ENCODE measurements around the gene ADPRM.
A peak's percentile ranks its signal among the peaks of the same experiment; 100 is the strongest.
"Not testable (repeated sequence)": the region's sequence is repeated elsewhere in the genome, so short reads cannot be mapped to it uniquely, and the experiment has no call there.

Gene ADPRM

GRCh38 chr17:10702574-10702973 lies 5.2 kb downstream of the ADPRM start:
- ATAC-seq (no peak), DNase-seq (no peak)

- no peak for DNase-seq
- no peak for ATAC-seq
Observed at GRCh38 chr17:10705727-10706126, 8.3 kb downstream of the ADPRM start.

- no peak for DNase-seq
- no peak for ATAC-seq
Observed at GRCh38 chr17:10713318-10713717, 15.9 kb downstream of the ADPRM start.

DNA sequence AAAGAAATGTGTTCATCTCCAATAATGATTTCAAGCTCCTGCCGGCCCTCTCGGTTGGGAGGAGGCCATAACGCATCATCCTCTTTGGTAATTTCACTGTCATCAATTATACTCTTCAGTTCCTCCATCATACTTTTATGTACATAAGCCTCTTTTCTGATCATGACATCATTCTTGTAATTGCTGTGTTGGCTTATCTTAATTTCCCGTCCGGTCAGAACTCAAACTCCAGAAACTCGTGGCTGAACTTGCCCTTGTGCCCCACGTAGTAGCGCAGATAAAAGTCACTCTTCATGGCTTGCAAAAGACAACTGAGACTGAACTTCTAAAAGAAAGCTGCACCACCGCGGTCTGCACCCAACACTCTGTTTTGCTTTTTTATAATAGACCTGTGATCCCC lies 18.8 kb downstream of the ADPRM start:
- no peak for DNase-seq
- no peak for ATAC-seq

- ATAC-seq, result no peak
Observed at GRCh38 chr17:10718547-10718946, 21.2 kb downstream of the ADPRM start.

GRCh38 chr17:10724546-10725195 lies 27.3 kb downstream of the ADPRM start:
- ATAC-seq (no peak), DNase-seq (no peak)

More at GRCh38 chr17:10718547-10718946, 21.2 kb downstream of the ADPRM start:
- no peak for DNase-seq

- ATAC-seq (no peak), DNase-seq (no peak)
Observed at GRCh38 chr17:10725262-10725661, 27.9 kb downstream of the ADPRM start.

DNA sequence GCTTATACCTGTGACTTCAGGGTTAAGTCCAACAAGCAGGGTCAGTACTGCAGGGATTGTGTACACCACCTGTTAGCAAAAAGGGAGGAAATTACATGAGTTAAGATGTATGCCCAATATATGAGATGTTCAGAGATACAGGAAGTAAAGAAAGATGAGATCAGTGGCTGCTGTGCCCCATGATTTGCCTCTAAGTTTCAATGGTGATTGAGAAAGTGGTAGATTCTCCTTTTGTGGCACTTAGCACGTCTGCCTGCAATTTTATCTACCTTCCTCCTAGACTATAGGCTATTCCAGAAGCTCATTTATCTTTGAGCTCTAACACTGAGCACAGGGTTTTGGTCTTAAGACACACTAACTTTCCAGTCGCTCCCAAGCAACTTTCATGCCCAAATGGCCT lies 28.8 kb downstream of the ADPRM start:
- DNase-seq (no peak), ATAC-seq (no peak)

- DNase-seq (no peak), ATAC-seq (peak; percentile 55)
Observed at GRCh38 chr17:10727192-10727591, 29.8 kb downstream of the ADPRM start.

DNA sequence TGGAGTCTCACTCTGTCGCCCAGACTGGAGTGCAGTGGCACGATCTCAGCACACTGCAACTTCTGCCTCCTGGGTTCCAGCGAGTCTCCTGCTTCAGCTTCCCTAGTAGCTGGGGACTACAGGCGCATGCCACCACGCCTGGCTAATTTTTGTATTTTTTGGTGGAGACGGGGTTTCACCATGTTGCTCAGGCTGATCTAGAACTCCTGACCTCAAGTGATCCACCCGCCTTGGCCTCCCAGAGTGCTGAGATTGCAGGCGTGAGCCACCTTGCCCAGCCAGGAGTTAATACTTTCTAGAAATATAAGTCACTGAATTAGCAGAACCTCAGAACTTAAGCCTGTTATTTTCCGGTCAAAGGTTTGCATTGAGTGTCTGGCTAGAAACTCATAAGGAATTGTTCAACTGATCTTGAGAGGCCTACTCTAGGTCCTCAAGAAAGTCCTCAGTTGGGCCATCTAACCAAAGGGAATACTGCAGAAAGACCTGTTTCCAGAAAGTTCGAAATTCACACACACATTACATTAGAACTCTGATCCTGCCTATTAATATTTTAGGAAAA lies 31.0 kb downstream of the ADPRM start:
- no peak for ATAC-seq
- DNase-seq, result no peak

- DNase-seq (peak; percentile 60), ATAC-seq (peak; percentile 70)
Observed at GRCh38 chr17:10729334-10730193, 32.2 kb downstream of the ADPRM start, which contains the start of gene TMEM220. Gene TMEM220 (minus strand): TSS chr17:10730023. CDS start chr17:10729851, 172 bp downstream.

DNA sequence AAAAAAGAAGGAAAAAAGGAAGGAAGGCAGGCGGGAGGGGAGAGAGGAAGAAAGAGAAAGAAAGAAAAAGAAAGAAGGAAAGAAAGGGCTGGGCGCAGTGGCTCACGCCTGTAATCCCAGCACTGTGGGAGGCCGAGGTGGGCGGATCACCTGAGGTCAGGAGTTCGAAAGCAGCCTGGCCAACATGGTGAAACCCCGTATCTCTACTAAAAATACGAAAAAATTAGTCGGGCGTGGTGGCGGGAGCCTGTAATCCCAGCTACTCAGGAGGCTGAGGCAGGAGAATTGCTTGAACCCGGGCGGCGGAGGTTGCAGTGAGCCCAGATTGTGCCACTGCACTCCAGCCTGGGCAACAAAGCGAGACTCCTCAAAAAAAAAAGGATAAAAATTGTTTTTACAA lies 32.9 kb downstream of the ADPRM start:
- ATAC-seq, result not testable (repeated sequence)
- DNase-seq, result peak; percentile 33

- DNase-seq (no peak), ATAC-seq (no peak)
Observed at GRCh38 chr17:10731408-10731879, 34.0 kb downstream of the ADPRM start.

DNA sequence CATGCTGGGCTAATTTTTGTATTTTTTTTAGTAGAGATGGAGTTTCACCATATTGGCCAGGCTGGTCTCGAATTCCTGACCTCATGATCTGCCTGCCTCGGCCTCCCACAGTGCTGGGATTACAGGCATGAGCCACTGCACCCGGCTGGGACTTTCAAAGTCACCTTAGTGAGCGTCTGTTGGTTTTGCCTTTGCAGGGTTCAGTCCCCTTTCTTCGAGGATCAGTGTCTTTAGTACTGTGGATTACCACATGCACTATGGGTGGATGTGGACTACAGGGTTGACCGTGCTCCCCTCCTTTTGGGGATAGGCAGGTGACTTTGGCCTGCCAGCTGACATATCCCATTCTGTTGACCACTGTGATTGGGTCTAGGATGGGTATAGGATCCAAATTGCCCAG lies 34.7 kb downstream of the ADPRM start:
- not testable (repeated sequence) for DNase-seq, ATAC-seq

DNA sequence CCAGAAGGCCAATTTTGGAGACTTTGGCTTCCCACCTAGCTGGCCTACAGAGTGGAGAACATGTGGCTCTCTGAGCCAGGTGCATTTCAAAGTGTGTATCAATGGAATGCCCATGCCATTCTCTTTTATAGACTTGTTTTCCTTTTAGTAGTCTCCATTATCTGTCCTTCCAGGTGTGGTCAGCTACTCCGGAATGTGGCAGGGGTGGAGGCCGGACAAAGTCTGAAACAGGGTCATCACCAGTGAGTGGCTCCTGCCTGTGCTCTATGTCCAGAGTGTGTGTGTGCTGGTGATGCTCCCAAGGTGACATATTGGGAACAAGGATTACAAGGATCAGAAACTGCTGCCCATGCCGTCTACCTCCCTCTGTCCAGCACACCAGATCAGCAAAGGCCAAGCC lies 36.3 kb downstream of the ADPRM start:
- no peak for ATAC-seq

GRCh38 chr17:10735251-10735650 lies 37.9 kb downstream of the ADPRM start:
- DNase-seq (no peak), ATAC-seq (no peak)

More for the DNA sequence above, 36.3 kb downstream of the ADPRM start:
- DNase-seq, result no peak

DNA sequence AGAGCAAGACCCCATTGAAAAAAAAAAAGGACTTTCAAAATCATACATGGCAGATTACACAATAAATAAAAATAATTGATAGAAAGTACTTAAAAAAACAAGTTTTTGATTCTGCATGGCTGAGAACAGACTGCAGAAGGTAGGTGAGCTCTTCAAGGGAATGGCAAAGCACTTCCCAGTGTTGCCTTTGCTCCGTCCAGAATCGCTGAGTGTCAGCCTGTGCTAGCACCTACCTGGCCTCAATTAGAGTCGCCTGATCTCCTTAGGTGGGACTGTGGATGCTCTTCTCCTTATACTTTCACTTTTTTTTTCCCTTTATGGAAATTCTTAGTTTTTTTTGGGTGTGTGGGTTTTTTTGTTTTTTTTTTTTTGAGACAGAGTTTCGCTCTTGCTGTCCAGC lies 38.4 kb downstream of the ADPRM start:
- DNase-seq, result no peak
- no peak for ATAC-seq

DNA sequence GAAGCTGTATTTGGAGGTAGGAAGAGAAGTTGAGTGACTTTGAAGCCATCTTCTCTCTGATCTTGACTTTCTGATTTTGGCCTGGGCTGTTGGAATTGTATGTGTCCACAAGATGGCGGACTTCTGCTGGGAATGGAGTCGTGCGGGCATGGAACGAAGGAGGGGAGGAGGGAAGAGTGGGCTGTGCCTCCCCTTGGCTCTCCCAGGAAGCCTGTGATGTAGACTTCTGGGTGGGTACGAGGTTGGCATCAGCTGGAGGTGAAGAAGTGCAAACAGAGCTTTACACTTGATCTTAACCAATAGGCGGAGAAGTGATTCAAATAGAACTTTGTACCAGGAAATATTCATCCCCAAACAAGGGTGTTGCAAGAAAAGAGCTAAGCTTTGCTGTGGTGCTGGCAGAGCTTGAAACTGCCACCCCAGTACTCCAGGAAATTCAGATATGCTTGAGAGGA lies 39.8 kb downstream of the ADPRM start:
- peak; percentile 23 for ATAC-seq

DNA sequence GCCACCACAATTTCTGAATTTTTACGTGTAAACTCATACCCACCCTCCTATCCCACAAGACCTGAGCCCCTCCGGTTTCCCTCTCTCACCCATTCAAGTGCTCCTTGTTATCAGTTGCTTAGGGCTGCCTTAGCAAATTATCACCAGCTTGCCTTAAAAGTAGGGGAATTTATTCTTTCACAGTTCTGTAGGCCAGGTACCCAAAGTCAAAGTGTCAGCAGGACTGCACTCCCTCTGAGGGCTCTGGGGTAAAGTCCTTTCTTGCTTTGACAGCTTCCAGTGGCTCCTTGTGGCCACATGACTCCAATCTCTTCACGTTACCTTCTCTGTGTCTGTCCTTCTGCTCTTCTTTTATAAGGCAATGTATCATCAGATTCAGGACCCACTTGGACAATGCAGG lies 40.3 kb downstream of the ADPRM start:
- no peak for DNase-seq
- no peak for ATAC-seq

More for the DNA sequence above, 39.8 kb downstream of the ADPRM start:
- peak; percentile 49 for DNase-seq

GRCh38 chr17:10738521-10739258 lies 41.3 kb downstream of the ADPRM start:
- DNase-seq (no peak), ATAC-seq (no peak)

DNA sequence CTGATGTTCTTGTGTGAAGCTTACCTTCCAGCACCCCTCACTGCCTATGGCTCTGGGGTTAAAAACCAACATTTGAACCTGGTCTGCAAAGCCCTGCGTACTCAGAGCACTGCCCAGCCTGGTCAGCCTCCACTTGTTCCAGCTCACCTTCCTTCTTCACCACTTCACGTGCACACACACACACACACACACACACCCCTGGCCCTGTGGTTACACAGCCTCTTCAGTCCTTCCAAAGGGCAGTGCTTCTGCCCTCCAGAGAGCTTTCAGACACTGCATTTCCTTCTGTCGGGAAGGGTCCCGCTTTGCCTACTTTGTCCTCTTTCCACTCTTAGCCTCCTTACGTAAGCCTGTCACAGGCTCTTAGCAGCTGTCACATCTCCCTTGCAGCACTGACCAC lies 42.0 kb downstream of the ADPRM start:
- DNase-seq (no peak), ATAC-seq (no peak)
